WTC11 (cell line): Measurements from ENCODE around the gene RRAS. TPM values are rescaled to one million over a fixed set of nuclear protein-coding genes. Genes with fewer than 3 reads are reported as not detected.
A peak's percentile ranks its signal among the peaks of the same experiment; 100 is the strongest.
"Not testable (repeated sequence)": the region's sequence is repeated elsewhere in the genome, so short reads cannot be mapped to it uniquely, and the experiment has no call there.

ENCODE experiments used
- ATAC-seq: fragments of 200-7000 bp; cut with Tn5 transposase; 2 replicates; pipeline ENCODE4 v1.10.0; 2021; ENCODE audit warnings: mild to moderate bottlenecking, moderate library complexity
- CTCF ChIA-PET: fragments of 300-600 bp; sonication (Branson Sonifier 250); formaldehyde crosslinking; loops from one replicate; lab custom pipeline; 2021; ENCODE audit warnings: antibody characterized with exemption; lab: Charles Lee
- POLR2A ChIA-PET: fragments of 350-600 bp; sonication (Branson Sonifier 250); formaldehyde crosslinking; loops from one replicate; lab custom pipeline; 2021; ENCODE audit warnings: antibody characterized with exemption; lab: Charles Lee
- DNase-seq: peaks from one replicate; pipeline ENCODE4 v3.0.0; 2021; ENCODE audit warnings: low spot score
- H3K27ac Mint-ChIP-seq: 2 replicates; pipeline ENCODE4 v1.8.0; 2021; ENCODE audit warnings: mixed read lengths
- H3K27me3 Mint-ChIP-seq: 2 replicates; pipeline ENCODE4 v1.8.0; 2021; ENCODE audit warnings: low read depth, mild to moderate bottlenecking, moderate library complexity, mixed read lengths
- H3K36me3 Mint-ChIP-seq: 2 replicates; pipeline ENCODE4 v1.8.0; 2021; ENCODE audit warnings: mixed read lengths
- H3K4me1 Mint-ChIP-seq: 2 replicates; pipeline ENCODE4 v1.8.0; 2022; ENCODE audit warnings: mixed read lengths
- H3K4me3 Mint-ChIP-seq: 2 replicates; pipeline ENCODE4 v1.8.0; 2021; ENCODE audit warnings: mild to moderate bottlenecking, moderate library complexity, mixed read lengths
- H3K9me3 Mint-ChIP-seq: 2 replicates; pipeline ENCODE4 v1.8.0; 2021; ENCODE audit warnings: mixed read lengths
- ATF3 ChIP-seq: sonication (generic); formaldehyde crosslinking; conservative IDR thresholded peaks from 2 replicates; pipeline ENCODE4 v1.8.1; 2022; ENCODE audit warnings: mild to moderate bottlenecking, missing genetic modification reagents
- CREM ChIP-seq: sonication (generic); formaldehyde crosslinking; IDR thresholded peaks from 2 replicates; pipeline ENCODE4 v1.8.1; 2022; ENCODE audit warnings: mild to moderate bottlenecking, missing genetic modification reagents, moderate library complexity
- E2F1 ChIP-seq: sonication (generic); formaldehyde crosslinking; IDR thresholded peaks from 2 replicates; pipeline ENCODE4 v1.8.0; 2022; ENCODE audit warnings: mild to moderate bottlenecking, missing genetic modification reagents
- EMX1 ChIP-seq: fragments of 250-450 bp; sonication (Bioruptor Pico); IDR thresholded peaks from 2 replicates; pipeline ENCODE4 v1.8.0; 2021; ENCODE audit warnings: mild to moderate bottlenecking
- ERG ChIP-seq: fragments of 250-450 bp; sonication (Bioruptor Pico); IDR thresholded peaks from 2 replicates; pipeline ENCODE4 v1.8.0; 2021; ENCODE audit warnings: mild to moderate bottlenecking
- ETV6 ChIP-seq: sonication (generic); formaldehyde crosslinking; IDR thresholded peaks from 2 replicates; pipeline ENCODE4 v1.8.1; 2022; ENCODE audit warnings: mild to moderate bottlenecking, missing genetic modification reagents
- GABPB1 ChIP-seq: sonication (generic); formaldehyde crosslinking; IDR thresholded peaks from 2 replicates; pipeline ENCODE4 v1.8.1; 2023; ENCODE audit warnings: mild to moderate bottlenecking, missing genetic modification reagents
- GTF2I ChIP-seq: fragments of 250-450 bp; sonication (Bioruptor Pico); conservative IDR thresholded peaks from 2 replicates; pipeline ENCODE4 v1.4.0; 2021; ENCODE audit warnings: mild to moderate bottlenecking
- MXD4 ChIP-seq: fragments of 250-450 bp; sonication (Bioruptor Pico); IDR thresholded peaks from 2 replicates; pipeline ENCODE4 v1.8.0; 2021; ENCODE audit warnings: mild to moderate bottlenecking, moderate library complexity, borderline replicate concordance
- NR1H2 ChIP-seq: sonication (generic); formaldehyde crosslinking; IDR thresholded peaks from 2 replicates; pipeline ENCODE4 v1.9.0; 2021; ENCODE audit warnings: mild to moderate bottlenecking, moderate library complexity, missing genetic modification reagents
- NR3C1 ChIP-seq: sonication (generic); formaldehyde crosslinking; conservative IDR thresholded peaks from 2 replicates; pipeline ENCODE4 v1.8.1; 2023; ENCODE audit warnings: low read depth, mild to moderate bottlenecking, missing genetic modification reagents
- RELA ChIP-seq: sonication (generic); formaldehyde crosslinking; IDR thresholded peaks from 2 replicates; pipeline ENCODE4 v1.8.1; 2022; ENCODE audit warnings: missing genetic modification reagents, mild to moderate bottlenecking, borderline replicate concordance
- ZNF121 ChIP-seq: sonication (generic); formaldehyde crosslinking; IDR thresholded peaks from 2 replicates; pipeline ENCODE4 v1.8.0; 2023; ENCODE audit warnings: missing genetic modification reagents
- ZNF416 ChIP-seq: fragments of 250-450 bp; sonication (Bioruptor Pico); IDR thresholded peaks from 2 replicates; pipeline ENCODE4 v1.9.0; 2021; ENCODE audit warnings: mild to moderate bottlenecking, inconsistent platforms
- ZNF425 ChIP-seq: fragments of 250-450 bp; sonication (Bioruptor Pico); conservative IDR thresholded peaks from 2 replicates; pipeline ENCODE4 v1.9.0; 2021; ENCODE audit warnings: mild to moderate bottlenecking
- ZNF532 ChIP-seq: fragments of 250-450 bp; sonication (Bioruptor Pico); IDR thresholded peaks from 2 replicates; pipeline ENCODE4 v1.9.0; 2021; ENCODE audit warnings: mild to moderate bottlenecking, borderline replicate concordance
- ZNF671 ChIP-seq: fragments of 250-450 bp; sonication (Bioruptor Pico); IDR thresholded peaks from 2 replicates; pipeline ENCODE4 v1.8.0; 2021; ENCODE audit warnings: mild to moderate bottlenecking
- total RNA-seq: library from RNA; stranded (reverse); gene quantifications from 3 replicates; pipeline ENCODE4 v1.2.3, GENCODE V29; 2021

Gene RRAS
- total RNA-seq, 1 experiment from 2014 or later, result 11.4 TPM

GRCh38 chr19:49633273-49633672, 6.7 kb downstream of the RRAS start:
- not testable (repeated sequence) for H3K4me3 Mint-ChIP-seq
- 0 out of 2 replicates have a peak, but pooled peaks have one; percentile 26 for TF ChIP-seq CREM (CRISPR knock-in tag)
- CTCF ChIA-PET, result interaction anchor here (0.5 kb wide), 1 partner anchor 35 kb away, joined by 3 read pairs; no protein-coding TSS in a partner anchor

GRCh38 chr19:49632576-49632975, 7.4 kb downstream of the RRAS start:
- CTCF ChIA-PET, result interaction anchor here (0.5 kb wide), 1 partner anchor 34 kb away, joined by 3 read pairs; no protein-coding TSS in a partner anchor
- ATAC-seq, result no peak
- Mint-ChIP-seq H3K4me3 (no peak overlapping the region), H3K36me3 (peaks cover 5% of the 10 kb centered on the region; the same call in 1 of the 2 replicates), H3K27ac (no peak overlapping the region), H3K9me3 (no peaks in the 10 kb centered on the region), H3K27me3 (peaks cover 19% of the 10 kb centered on the region), H3K4me1 (peaks cover 23% of the 10 kb centered on the region)
- POLR2A ChIA-PET, result interaction anchor here (1.2 kb wide), 1 partner anchor 44 kb away, joined by 3 read pairs; no protein-coding TSS in a partner anchor
- no peak for DNase-seq
- TF ChIP-seq GTF2I (CRISPR knock-in tag) (peak; percentile 40; the same call in 1 of the 2 replicates), ZNF416 (CRISPR knock-in tag) (peak; percentile 65; the same call in 1 of the 2 replicates), ERG (CRISPR knock-in tag) (peak; percentile 66; the same call in 1 of the 2 replicates), ZNF121 (CRISPR knock-in tag) (peak; percentile 90), GABPB1 (CRISPR knock-in tag) (no peak), NR3C1 (CRISPR knock-in tag) (no peak), ZNF425 (0 out of 2 replicates have a peak, but pooled peaks have one; percentile 32)

More at GRCh38 chr19:49633273-49633672, 6.7 kb downstream of the RRAS start:
- ATAC-seq, H3K9me3 Mint-ChIP-seq, DNase-seq, H3K36me3 Mint-ChIP-seq, H3K27ac Mint-ChIP-seq: not testable (repeated sequence)
- Mint-ChIP-seq H3K4me1 (peaks cover 28% of the 10 kb centered on the region), H3K27me3 (peaks cover 22% of the 10 kb centered on the region)
- POLR2A ChIA-PET, result interaction anchor here (0.6 kb wide), 1 partner anchor 124 kb away, joined by 3 read pairs; no protein-coding TSS in a partner anchor

- DNase-seq (no peak), ATAC-seq (no peak)
- Mint-ChIP-seq H3K9me3 (no peaks in the 10 kb centered on the region), H3K36me3 (peaks cover 10% of the 10 kb centered on the region; the same call in 1 of the 2 replicates), H3K27ac (0 out of 2 replicates have a peak overlapping the region, but pooled peaks have one; percentile 49), H3K27me3 (peaks cover 18% of the 10 kb centered on the region), H3K4me1 (peaks cover 22% of the 10 kb centered on the region), H3K4me3 (no peak overlapping the region)
- ChIA-PET POLR2A (interaction anchor here (1.0 to 3.0 kb wide), 3 partner anchors 8 to 58 kb away, joined by 3 to 18 read pairs (median 3); partner anchors contain the start of genes ADM5 and RRAS), CTCF (interaction anchor here (0.8 to 1.4 kb wide), 3 partner anchors 8 to 49 kb away, joined by 3 to 5 read pairs (median 4); partner anchors contain the start of gene RRAS)
- TF ChIP-seq NR1H2 (no peak), MXD4 (CRISPR knock-in tag) (no peak), ZNF671 (CRISPR knock-in tag) (0 out of 2 replicates have a peak, but pooled peaks have one; percentile 40)
- TF ChIP-seq, all 79 proteins: peak for 1
Measured at GRCh38 chr19:49631610-49632192, 8.2 kb downstream of the RRAS start.

- ATAC-seq (no peak), DNase-seq (no peak)
- CTCF ChIA-PET, result interaction anchor here (0.8 to 1.4 kb wide), 6 partner anchors 9 to 120 kb away, joined by 3 to 5 read pairs (median 4); partner anchors contain the start of gene RRAS
- no peak for TF ChIP-seq E2F1 (CRISPR knock-in tag)
- TF ChIP-seq ETV6 (CRISPR knock-in tag), result no peak
- no peak for TF ChIP-seq RELA (CRISPR knock-in tag)
- TF ChIP-seq EMX1 (CRISPR knock-in tag), result no peak
- no peak for TF ChIP-seq ATF3 (CRISPR knock-in tag)
- TF ChIP-seq ZNF532 (CRISPR knock-in tag), result 0 out of 2 replicates have a peak, but pooled peaks have one; percentile 15
Measured at GRCh38 chr19:49631014-49631588, 8.8 kb downstream of the RRAS start.

More at GRCh38 chr19:49631014-49631588, 8.8 kb downstream of the RRAS start:
- H3K4me3 Mint-ChIP-seq, result no peak overlapping the region
- H3K4me1 Mint-ChIP-seq, result peaks cover 19% of the 10 kb centered on the region
- H3K27me3 Mint-ChIP-seq, result peaks cover 12% of the 10 kb centered on the region
- POLR2A ChIA-PET, result interaction anchor here (0.6 to 3.0 kb wide), 4 partner anchors 9 to 58 kb away, joined by 3 to 18 read pairs (median 4); partner anchors contain the start of genes ADM5, NOSIP and RRAS
- peaks cover 13% of the 10 kb centered on the region; the same call in 1 of the 2 replicates for H3K36me3 Mint-ChIP-seq
- peak overlapping the region; percentile 60 for H3K27ac Mint-ChIP-seq
- no peaks in the 10 kb centered on the region for H3K9me3 Mint-ChIP-seq
